SK-N-SH treated with all-trans-retinoic acid at 6 μM for 48 hours (cell line): ENCODE data around the gene SLFNL1.

Experiments used
- ATAC-seq: fragments of 200-7000 bp; cut with Tn5 transposase; 3 replicates; pipeline ENCODE4 v1.9.1; 2020; ENCODE audit warnings: mild to moderate bottlenecking, moderate library complexity
- ARNTL ChIP-seq: fragments of 450-650 bp; formaldehyde crosslinking; IDR thresholded peaks from 2 replicates; pipeline ENCODE4 v1.5.0; 2020; ENCODE audit warnings: low read depth, mild to moderate bottlenecking, moderate library complexity, borderline replicate concordance
- BACH2 ChIP-seq: fragments of 250-450 bp; sonication (Bioruptor Pico); IDR thresholded peaks from 2 replicates; pipeline ENCODE4 v1.9.0; 2021; ENCODE audit warnings: mild to moderate bottlenecking, borderline replicate concordance
- CREB5 ChIP-seq: fragments of 250-450 bp; sonication (Bioruptor Pico); IDR thresholded peaks from 2 replicates; pipeline ENCODE4 v1.5.1; 2020; ENCODE audit warnings: low read depth, mild to moderate bottlenecking, moderate library complexity
- CSDC2 ChIP-seq: fragments of 250-450 bp; sonication (Bioruptor Pico); IDR thresholded peaks from 2 replicates; pipeline ENCODE4 v1.5.0; 2020; ENCODE audit warnings: mild to moderate bottlenecking, moderate library complexity
- GLIS3 ChIP-seq: fragments of 250-450 bp; sonication (Bioruptor Pico); IDR thresholded peaks from 2 replicates; pipeline ENCODE4 v1.5.0; 2020; ENCODE audit warnings: mild to moderate bottlenecking, moderate library complexity
- OSR1 ChIP-seq: fragments of 250-450 bp; sonication (Bioruptor Pico); IDR thresholded peaks from 2 replicates; pipeline ENCODE4 v1.8.0; 2022; ENCODE audit warnings: moderate library complexity, mild to moderate bottlenecking, inconsistent platforms
- PATZ1 ChIP-seq: fragments of 250-450 bp; sonication (Bioruptor Pico); IDR thresholded peaks from 2 replicates; pipeline ENCODE4 v1.8.0; 2020; ENCODE audit warnings: mild to moderate bottlenecking, moderate library complexity, borderline replicate concordance
- POU6F1 ChIP-seq: fragments of 250-450 bp; sonication (Bioruptor Pico); IDR thresholded peaks from 2 replicates; pipeline ENCODE4 v1.8.0; 2021; ENCODE audit warnings: low read depth, mild to moderate bottlenecking, moderate library complexity, borderline replicate concordance
- PPARA ChIP-seq: fragments of 250-450 bp; sonication (Bioruptor Pico); IDR thresholded peaks from 2 replicates; pipeline ENCODE4 v1.5.0; 2020; ENCODE audit warnings: mild to moderate bottlenecking, borderline replicate concordance
- RARB ChIP-seq: fragments of 250-450 bp; sonication (Bioruptor Pico); IDR thresholded peaks from 2 replicates; pipeline ENCODE4 v1.8.0; 2021; ENCODE audit warnings: mild to moderate bottlenecking, moderate library complexity
- SNAI2 ChIP-seq: fragments of 250-450 bp; sonication (Bioruptor Pico); IDR thresholded peaks from 2 replicates; pipeline ENCODE4 v1.5.0; 2020; ENCODE audit warnings: mild to moderate bottlenecking, moderate library complexity
- TCF4 ChIP-seq: fragments of 250-450 bp; sonication (Bioruptor Pico); IDR thresholded peaks from 2 replicates; pipeline ENCODE4 v1.8.0; 2021; ENCODE audit warnings: mild to moderate bottlenecking, moderate library complexity, borderline replicate concordance
- TOX ChIP-seq: fragments of 250-450 bp; sonication (Bioruptor Pico); IDR thresholded peaks from 2 replicates; pipeline ENCODE4 v1.8.0; 2021; ENCODE audit warnings: mild to moderate bottlenecking, moderate library complexity, borderline replicate concordance
- TSHZ2 ChIP-seq: fragments of 250-450 bp; sonication (Bioruptor Pico); IDR thresholded peaks from 2 replicates; pipeline ENCODE4 v1.5.0; 2020; ENCODE audit warnings: mild to moderate bottlenecking, moderate library complexity
- ZC3H10 ChIP-seq: fragments of 250-450 bp; sonication (Bioruptor Pico); IDR thresholded peaks from 2 replicates; pipeline ENCODE4 v1.5.1; 2021; ENCODE audit warnings: mild to moderate bottlenecking, moderate library complexity
- ZFP3 ChIP-seq: fragments of 250-450 bp; sonication (Bioruptor Pico); IDR thresholded peaks from 2 replicates; pipeline ENCODE4 v1.5.0; 2020; ENCODE audit warnings: mild to moderate bottlenecking, moderate library complexity
- ZFP30 ChIP-seq: fragments of 450-650 bp; formaldehyde crosslinking; IDR thresholded peaks from 2 replicates; pipeline ENCODE4 v1.5.0; 2022; ENCODE audit warnings: mild to moderate bottlenecking, moderate library complexity
- ZNF565 ChIP-seq: fragments of 450-650 bp; formaldehyde crosslinking; conservative IDR thresholded peaks from 2 replicates; pipeline ENCODE4 v1.5.0; 2020; ENCODE audit warnings: low read depth, mild to moderate bottlenecking, moderate library complexity
- ZNF70 ChIP-seq: fragments of 450-650 bp; formaldehyde crosslinking; IDR thresholded peaks from 2 replicates; pipeline ENCODE4 v1.5.0; 2020; ENCODE audit warnings: mild to moderate bottlenecking, moderate library complexity
- ZNF8 ChIP-seq: fragments of 450-650 bp; formaldehyde crosslinking; IDR thresholded peaks from 2 replicates; pipeline ENCODE4 v1.5.0; 2020; ENCODE audit warnings: mild to moderate bottlenecking, moderate library complexity

SLFNL1 gene

GRCh38 chr1:41023279-41023990 is 1.9 kb upstream of the SLFNL1 start:
- ATAC-seq: peak; percentile 70
- TF ChIP-seq CSDC2: no peak
- no peak for TF ChIP-seq TCF4
- no peak for TF ChIP-seq CREB5 (CRISPR knock-in tag)
- TF ChIP-seq GLIS3 (CRISPR knock-in tag): no peak
- TF ChIP-seq OSR1: no peak
- TF ChIP-seq ZFP3 (CRISPR knock-in tag): no peak
- no peak for TF ChIP-seq ARNTL (CRISPR knock-in tag)
- TF ChIP-seq ZFP30 (CRISPR knock-in tag): no peak
- no peak for TF ChIP-seq ZNF8 (CRISPR knock-in tag)

- ATAC-seq: no peak
- TF ChIP-seq TOX (CRISPR knock-in tag) (no peak), BACH2 (CRISPR knock-in tag) (no peak), RARB (no peak), ZNF8 (CRISPR knock-in tag) (no peak), TCF4 (no peak), CREB5 (CRISPR knock-in tag) (no peak), ARNTL (CRISPR knock-in tag) (no peak)
Measured at GRCh38 chr1:41022424-41022823, 899 bp upstream of the SLFNL1 start.

GRCh38 chr1:41020654-41021053 is 871 bp downstream of the SLFNL1 start:
- no peak; the same call in 2 of the 3 replicates for ATAC-seq
- TF ChIP-seq CREB5 (CRISPR knock-in tag): no peak

- no peak for ATAC-seq
- TF ChIP-seq ZNF8 (CRISPR knock-in tag) (no peak), ZNF565 (CRISPR knock-in tag) (no peak), TCF4 (no peak), ARNTL (CRISPR knock-in tag) (no peak), OSR1 (no peak), CSDC2 (no peak), PPARA (CRISPR knock-in tag) (no peak)
Measured at GRCh38 chr1:41020109-41020576, 1.4 kb downstream of the SLFNL1 start.

GRCh38 chr1:41019353-41019745 is 2.2 kb downstream of the SLFNL1 start:
- ATAC-seq: no peak
- TF ChIP-seq GLIS3 (CRISPR knock-in tag): no peak
- no peak for TF ChIP-seq PATZ1 (CRISPR knock-in tag)
- no peak for TF ChIP-seq ZNF8 (CRISPR knock-in tag)
- TF ChIP-seq RARB: no peak
- TF ChIP-seq ZFP30 (CRISPR knock-in tag): no peak
- TF ChIP-seq POU6F1 (CRISPR knock-in tag): no peak
- TF ChIP-seq ZFP3 (CRISPR knock-in tag): no peak
- TF ChIP-seq PPARA (CRISPR knock-in tag): no peak
- no peak for TF ChIP-seq ARNTL (CRISPR knock-in tag)
- no peak for TF ChIP-seq CREB5 (CRISPR knock-in tag)
- TF ChIP-seq TOX (CRISPR knock-in tag): no peak
- no peak for TF ChIP-seq ZNF565 (CRISPR knock-in tag)
- no peak for TF ChIP-seq ZC3H10 (CRISPR knock-in tag)
- TF ChIP-seq ZNF70 (CRISPR knock-in tag): no peak
- no peak for TF ChIP-seq BACH2 (CRISPR knock-in tag)
- no peak for TF ChIP-seq TSHZ2
- TF ChIP-seq OSR1: no peak
- TF ChIP-seq CSDC2: no peak
- TF ChIP-seq SNAI2 (CRISPR knock-in tag): no peak
